CD4-positive, alpha-beta T cell treated with Interleukin-17A for 4 hours (primary cell): ENCODE data around the gene SBK2.
"Not testable (repeated sequence)": the region's sequence is repeated elsewhere in the genome, so short reads cannot be mapped to it uniquely, and the experiment has no call there.

Source experiments
- DNase-seq: peaks from one replicate; pipeline ENCODE4 v3.0.0-alpha.2; 2020; ENCODE audit warnings: mixed read lengths

Gene SBK2

GRCh38 chr19:55497763-55498162, 39.2 kb downstream of the SBK2 start:
- DNase-seq = no peak

- DNase-seq = not testable (repeated sequence)
Measured at GRCh38 chr19:55496820-55497219, 40.1 kb downstream of the SBK2 start.

- DNase-seq = no peak
Measured at GRCh38 chr19:55495646-55496349, 41.1 kb downstream of the SBK2 start.

- DNase-seq = no peak
Measured at GRCh38 chr19:55494172-55494761, 42.7 kb downstream of the SBK2 start.

GRCh38 chr19:55493645-55494171, 43.2 kb downstream of the SBK2 start:
- no peak for DNase-seq

- no peak for DNase-seq
Measured at GRCh38 chr19:55493052-55493644, 43.8 kb downstream of the SBK2 start.

GRCh38 chr19:55492362-55492944, 44.5 kb downstream of the SBK2 start:
- DNase-seq = no peak

- DNase-seq = no peak
Measured at GRCh38 chr19:55491546-55492360, 45.2 kb downstream of the SBK2 start.

GRCh38 chr19:55490478-55491432, 46.2 kb downstream of the SBK2 start:
- no peak for DNase-seq

- DNase-seq = no peak
Measured at GRCh38 chr19:55489711-55490477, 47.0 kb downstream of the SBK2 start.

GRCh38 chr19:55488986-55489710, 47.8 kb downstream of the SBK2 start:
- no peak for DNase-seq

- DNase-seq = no peak
Measured at GRCh38 chr19:55487924-55488687, 48.8 kb downstream of the SBK2 start, which contains the start of gene SSC5D. TSS of gene SSC5D (plus strand) at chr19:55488436. CDS start at chr19:55488590, 154 bp downstream.

- DNase-seq = no peak
Measured at GRCh38 chr19:55486971-55487923, 49.7 kb downstream of the SBK2 start.

- no peak for DNase-seq
Measured at GRCh38 chr19:55486043-55486970, 50.6 kb downstream of the SBK2 start.

GRCh38 chr19:55485439-55486011, 51.4 kb downstream of the SBK2 start:
- DNase-seq = no peak
